SKM-1 (cell line): Measurements from ENCODE around the gene GGA3.

ENCODE experiments used
- DNase-seq: peaks from one replicate; lab custom pipeline; 2025; ENCODE audit not compliant: unreplicated experiment; lab: John Stamatoyannopoulos, UW

Gene GGA3

DNA sequence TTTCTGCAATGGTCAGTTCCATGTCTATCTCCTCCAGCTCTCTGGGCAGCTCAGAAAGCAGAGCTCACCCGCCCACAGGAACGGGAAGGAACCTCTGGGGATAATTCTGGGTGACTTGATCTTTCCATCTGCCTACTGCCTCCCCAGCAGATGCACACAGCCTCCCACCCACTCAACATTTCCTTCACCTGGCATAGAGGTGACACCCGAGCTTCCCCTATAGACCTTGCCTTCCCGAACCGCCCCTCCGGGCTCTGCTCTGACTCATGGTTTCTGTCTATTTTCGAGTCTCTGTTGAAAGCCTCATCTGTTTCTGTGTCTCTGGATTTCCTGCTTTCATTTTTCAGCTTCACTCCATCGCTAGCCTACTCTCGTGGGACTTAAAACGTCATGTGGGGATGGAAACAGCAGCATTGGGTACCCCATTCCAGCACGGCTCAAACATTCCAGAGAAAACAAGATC, 11.4 kb downstream of the GGA3 start:
- no peak for DNase-seq

DNA sequence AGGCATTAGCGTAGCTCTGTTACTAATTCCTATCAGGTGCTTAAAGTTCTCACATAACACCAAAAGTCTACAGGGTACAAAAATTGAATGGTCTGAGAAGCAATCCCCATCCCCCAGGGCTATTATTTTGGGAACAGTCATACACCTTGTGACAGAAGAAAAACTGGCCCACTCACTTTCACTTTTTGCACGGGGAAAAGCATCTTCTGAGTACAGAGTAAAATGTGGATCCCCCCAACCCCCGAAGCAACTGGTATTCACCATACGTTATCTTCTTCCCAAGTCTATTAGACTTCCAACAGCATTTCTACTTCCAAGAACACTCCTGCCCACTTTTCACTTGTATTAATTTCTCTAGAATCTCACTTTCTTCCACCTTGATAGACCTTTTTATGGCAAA, 11.8 kb downstream of the GGA3 start:
- no peak for DNase-seq

DNA sequence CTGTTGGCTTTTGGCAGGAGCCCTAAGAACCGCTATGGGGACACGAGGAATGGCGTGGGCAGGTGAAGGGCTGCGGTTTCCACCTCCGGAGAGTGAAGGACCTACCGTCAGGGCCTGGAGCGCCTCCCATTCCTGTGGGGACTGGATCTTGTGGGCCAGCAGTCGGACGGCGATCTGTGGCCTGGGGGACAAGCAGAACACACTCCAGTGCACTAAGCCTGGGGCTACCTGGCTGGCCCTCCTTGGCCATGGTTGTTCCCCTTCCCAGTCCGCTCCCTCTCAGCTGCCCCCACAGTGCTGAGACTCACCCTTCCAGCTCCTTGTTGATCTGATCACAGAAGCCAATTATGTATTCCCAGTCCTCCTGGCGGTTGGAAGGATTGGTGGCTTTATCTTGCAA, 15.0 kb downstream of the GGA3 start:
- no peak for DNase-seq

DNA sequence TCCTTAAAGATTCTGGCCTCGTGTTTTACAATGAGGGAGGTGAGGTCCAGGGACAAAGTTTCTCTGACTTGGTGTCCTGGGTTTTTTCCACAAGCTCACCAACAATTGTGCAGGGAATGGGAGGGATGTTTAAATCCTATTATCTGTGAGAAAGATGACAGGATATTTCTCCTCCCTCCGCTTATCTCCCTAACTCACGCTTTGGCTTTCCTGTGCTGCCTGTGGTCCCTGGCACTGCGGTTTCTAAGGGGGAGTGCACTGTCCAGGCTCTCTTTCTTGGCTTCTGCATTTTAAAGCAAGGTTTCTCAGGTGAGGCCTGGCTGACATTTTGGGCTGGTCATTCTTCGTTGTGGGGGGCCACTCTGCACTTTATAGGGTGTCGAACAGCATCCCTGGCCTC, 16.4 kb downstream of the GGA3 start:
- no peak for DNase-seq

DNA sequence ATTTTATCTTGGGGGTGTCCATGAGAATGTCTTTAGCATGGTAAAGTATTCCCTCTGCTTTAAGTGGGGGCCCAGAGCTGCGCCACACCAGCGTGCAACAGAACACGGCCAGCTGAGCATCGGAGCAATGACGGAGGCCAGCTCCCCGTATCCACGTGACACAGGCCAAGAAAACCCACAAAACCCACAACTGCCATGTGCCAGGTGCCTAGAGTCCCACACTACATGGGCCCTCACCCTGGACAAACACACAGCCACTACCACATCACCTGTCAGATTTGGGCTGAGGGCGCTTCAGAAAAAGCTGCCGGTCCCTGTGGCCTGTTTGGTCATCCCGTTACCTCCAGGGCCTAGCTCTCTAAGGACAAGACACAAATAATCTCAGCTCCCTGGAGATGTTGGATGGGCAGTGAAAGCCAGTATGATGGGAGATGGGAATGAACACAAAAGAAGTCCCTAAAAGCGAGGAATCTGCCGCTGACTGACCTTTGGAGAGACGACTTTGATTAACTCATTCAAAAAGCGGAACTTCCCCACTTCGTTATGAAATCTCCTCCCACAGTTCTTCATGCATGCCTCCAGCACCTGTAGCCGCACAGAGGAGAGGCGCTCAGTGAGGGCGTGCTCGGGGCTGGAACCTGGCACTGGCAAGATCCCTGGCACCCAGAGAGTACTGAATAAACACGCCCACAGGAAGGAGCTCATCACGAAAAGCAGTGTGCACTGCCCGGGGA, 17.1 kb downstream of the GGA3 start:
- DNase-seq, result peak; percentile 50

DNA sequence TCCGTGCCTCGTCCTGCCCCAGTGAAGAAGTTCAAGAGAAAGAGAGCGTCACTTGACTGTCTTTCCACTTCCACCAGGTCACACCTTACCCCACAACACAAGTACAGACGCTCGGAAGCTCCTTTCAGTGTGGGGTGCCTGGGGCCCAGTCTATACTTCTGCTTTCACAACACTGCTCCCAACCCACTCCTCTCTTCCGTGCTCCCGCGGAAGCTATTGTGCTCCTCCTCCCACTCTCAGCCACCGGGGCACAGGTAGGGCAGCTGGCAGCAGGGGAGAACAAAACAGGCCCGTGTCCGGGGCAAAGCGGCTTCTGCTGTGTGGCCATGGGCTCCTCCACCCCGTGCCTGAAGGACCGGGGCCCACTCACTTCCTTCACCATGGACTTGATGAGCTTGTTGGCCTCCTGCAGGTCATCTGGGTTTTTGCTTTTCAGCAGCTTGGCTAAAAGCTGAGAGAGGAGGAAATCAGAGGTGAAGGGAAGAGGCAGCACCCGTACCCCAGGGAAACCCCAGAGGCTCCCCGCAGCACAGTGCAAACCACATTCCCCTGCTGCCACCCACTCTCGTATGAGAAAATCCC, 18.9 kb downstream of the GGA3 start:
- DNase-seq, result no peak

DNA sequence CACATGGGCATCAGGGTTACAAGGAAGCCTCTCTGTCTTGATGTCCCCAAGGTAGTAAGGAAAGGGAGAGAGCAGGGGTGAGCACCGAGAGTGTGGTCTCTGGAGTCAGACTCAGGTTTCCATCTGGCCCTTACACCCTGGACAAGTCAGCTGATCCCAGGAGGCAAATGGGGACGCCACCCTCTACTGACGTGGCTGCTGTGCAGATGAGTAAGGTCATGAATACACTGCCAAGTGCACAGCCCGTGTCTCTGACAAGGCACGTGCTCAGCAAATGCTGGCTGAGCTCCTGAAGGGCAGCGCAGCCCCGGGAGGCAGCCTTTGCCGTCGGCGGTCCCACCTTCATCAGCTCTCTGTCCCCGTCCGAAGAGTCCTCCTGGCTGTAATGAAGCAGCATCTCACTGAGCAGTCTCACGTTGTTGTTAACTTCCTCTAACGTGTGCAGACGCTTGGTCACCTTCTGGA, 19.4 kb downstream of the GGA3 start:
- DNase-seq, result no peak

DNA sequence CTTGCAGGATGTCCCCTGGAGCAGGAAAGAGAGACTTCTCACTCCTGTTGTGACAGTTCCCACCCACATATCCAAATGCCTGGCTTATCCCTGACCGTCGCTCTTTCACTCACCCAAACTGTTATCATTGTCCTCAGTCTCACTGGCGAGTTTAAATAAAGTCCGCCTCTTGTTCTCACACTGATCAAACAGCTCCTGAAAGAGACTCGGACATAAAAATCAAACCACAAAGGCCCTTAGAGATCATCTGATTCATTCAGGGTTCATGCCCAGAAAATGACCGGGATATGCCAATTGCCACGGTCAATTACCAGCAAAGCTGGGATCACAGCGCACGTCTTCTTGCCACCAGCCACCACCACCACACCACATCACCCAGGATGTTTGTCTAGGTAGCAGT, 19.9 kb downstream of the GGA3 start:
- no peak for DNase-seq

DNA sequence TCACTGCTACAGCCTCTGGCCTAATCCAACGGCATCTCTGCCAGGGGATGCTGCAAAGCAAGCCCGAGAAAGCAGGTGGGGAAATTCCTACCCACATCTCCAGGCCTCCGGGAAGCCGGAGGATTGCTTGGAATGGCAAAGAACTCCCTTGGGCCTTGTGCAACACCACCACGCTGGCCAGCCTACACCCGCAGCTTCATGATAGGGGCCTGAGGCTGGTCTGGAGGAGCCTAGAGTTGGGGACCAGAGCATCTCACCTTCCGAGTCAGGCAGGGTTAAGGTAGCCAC, 20.3 kb downstream of the GGA3 start:
- DNase-seq, result no peak

DNA sequence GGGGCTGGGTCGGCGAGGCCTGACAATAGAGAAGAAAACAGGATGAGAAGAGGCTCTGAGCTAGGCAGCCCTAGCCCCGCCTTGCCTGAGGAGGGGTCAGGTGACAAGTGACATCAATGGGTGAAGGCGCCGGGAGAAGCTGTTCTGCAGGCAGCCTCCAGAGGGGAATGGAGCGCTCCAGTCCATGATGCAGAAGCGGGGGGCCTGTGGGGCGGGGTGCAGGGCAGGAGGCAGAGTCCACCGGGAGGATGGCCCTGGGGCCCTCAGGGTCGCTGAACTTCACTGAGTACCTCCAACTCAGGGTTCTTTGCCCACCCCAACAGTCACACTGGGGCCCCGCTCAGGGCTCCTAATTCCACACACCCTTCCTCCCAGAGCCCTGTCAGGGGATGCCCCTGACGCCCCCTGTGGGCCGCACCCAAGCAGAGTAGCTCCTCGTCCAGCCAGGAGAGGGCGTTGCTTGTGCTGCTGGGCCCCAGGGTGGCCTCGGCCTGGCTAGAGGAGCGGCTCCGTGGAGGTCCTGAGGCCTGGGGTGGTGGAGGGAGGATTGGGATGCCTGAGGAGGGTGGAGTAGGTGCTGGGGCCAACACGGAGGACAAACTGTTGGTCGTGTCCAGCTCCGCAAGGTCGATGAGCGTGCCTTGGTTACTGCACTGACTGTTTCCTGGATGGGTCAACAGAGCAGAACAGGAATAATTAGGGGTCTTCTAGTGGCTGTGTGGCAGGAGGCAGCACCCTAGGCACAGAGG, 20.8 kb downstream of the GGA3 start:
- peak; percentile 19 for DNase-seq

DNA sequence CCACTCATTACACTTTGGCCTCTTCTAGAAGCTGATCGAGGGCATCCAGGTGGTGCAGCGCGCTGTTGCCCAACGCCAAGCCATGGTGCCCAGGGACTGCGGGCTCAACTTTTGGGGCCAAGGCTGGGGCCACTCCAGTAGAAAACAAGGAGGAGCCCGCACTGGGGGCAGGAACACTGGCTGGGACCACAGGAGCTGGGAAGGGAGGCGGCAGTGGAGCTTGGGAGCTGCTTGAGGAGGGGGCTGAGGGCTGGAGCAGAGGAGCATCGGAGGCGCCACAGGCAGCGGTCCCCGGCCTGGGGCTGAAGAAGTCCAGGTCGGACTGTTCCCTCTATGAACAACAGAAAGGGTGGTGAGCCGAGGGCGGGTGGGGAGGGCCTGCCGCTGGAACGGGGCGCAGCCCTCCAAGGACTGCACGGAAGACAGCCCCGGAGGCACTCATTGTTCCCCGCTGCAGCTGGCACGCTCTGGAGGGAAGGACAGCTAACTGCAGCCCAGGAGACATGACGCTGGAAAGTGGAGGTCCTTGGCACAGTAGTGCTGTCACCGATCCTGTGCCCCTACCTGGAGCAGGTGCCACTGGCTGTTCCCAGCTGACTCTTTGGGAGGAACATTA, 21.5 kb downstream of the GGA3 start:
- no peak for DNase-seq

DNA sequence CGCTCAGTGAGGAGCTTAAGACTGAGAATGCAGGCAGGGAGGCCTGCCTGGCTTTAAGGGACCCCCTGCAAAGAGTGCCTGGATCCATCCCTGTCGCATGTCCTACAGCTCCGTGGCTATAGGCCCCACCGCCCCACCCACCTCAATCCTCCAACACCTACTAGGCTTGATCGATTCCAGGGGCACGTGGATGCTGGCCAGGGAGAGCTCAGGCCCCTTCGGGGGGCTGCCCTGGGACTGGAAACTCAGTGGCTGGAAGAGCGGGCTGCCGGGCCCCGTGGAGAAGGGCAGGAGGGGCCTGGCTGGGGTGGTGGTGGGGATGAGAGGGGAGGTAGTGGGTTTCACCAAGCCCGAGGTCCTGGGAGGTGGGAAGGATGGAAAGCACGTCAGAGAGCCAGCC, 22.2 kb downstream of the GGA3 start:
- no peak for DNase-seq

DNA sequence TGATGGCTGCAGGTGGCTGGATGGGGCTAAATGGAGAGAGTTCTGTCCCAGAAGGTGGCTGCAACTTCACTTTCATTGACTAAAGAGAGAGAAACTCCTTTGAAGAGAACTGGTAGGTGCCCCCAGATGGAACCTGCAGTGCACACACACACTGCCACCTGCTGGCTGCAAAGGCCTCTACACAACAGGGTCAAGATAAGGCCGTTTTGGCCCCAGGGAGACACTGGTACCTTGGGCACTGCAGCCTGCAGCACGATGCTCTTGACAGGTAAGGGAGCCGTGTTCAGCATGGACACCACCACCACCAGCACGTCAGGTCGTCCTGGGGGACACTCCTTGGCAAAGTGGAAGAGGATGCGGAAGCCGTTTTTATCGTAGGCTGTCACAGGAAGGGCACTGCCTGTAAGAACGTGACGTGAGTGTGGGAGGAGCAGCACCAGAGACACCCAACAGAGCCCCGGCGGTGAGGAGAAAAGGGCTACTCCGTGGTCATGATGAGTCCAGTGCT, 22.7 kb downstream of the GGA3 start:
- DNase-seq, result peak; percentile 21

DNA sequence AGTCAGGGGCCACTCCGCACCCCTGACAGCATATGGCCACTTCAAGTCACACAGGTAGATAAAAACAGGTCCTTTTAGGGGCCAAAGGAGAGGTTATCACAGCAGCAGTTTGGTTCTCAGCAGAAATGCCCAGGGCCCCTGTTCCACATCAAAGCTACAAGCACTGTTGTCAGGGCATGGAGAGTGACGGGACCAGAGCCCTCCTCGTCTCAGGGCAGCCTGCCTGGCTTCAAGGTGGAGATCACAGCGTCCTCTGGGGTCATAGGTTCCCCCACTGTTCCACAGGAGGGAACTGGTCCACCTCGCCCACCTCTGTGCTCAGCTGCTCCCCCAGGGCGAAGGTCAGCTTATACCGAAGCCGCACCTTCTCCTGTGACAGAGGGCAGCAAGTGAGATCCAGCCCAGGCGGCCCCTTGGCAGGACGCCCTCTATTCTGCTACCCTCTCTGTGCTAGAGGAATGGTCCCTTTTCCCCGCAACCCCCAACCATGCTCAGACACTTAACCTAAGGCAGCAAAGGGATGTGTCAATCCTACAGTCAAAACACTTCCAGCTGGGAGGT, 23.3 kb downstream of the GGA3 start:
- no peak for DNase-seq

DNA sequence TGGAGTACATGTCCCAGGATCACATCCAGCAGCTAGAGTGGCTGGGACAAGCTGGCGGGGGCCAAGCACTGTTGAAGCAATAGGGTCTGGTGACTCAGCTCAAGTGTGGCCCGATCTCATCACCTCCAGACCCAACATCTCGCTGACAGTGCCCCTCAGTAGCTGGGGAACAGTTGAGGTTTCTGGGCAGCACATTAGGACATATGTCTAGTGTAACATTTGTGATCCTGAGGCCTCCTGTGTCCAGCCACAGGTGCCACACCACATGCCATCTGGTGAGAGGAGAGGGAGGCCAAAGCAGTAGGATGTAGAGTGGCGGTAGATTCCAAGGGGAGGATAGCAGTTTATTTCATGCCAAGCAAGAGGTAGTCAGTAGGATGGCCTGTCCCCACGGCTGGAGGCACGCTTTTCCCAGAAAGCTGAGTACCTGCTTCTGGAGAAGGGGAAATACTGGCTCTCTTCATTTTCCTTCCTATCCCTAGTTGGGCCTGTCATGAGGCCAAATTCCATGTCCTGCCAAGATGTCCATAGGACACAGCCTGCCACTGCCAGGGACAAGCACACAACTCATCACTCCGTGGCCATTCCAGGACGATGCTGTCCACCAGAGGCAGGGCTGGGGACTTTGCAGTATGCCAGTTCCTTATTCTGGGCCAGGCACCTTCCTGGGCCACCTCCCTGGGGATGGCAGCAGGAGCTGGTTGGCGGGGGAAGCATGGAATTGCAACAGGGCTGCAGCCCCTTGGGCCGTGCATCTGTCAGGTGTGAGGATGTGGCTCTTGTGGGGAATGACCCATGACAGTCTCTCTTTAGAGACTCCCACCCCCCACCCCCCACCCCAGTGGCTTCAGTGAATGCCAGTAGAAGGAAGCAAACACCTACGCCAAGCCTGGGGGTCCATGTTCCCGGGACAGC, 24.0 kb downstream of the GGA3 start:
- DNase-seq, result no peak

DNA sequence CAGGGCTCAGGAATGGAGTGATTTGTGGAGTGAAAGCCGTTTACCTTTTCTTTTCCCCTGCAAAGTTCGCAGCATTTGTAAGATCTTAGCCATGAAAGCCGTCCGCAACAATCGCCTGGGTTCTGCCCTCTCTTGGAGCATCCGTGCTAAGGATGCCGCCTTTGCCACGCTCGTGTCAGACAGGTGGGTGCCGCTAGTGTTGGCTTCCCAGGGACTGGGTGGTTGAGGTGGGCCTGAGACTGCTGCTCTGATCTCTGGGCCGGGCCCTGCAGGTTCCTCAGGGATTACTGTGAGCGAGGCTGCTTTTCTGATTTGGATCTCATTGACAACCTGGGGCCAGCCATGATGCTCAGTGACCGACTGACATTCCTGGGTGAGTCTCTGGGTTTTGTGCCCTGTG, 28.6 kb downstream of the GGA3 start:
- no peak for DNase-seq

DNA sequence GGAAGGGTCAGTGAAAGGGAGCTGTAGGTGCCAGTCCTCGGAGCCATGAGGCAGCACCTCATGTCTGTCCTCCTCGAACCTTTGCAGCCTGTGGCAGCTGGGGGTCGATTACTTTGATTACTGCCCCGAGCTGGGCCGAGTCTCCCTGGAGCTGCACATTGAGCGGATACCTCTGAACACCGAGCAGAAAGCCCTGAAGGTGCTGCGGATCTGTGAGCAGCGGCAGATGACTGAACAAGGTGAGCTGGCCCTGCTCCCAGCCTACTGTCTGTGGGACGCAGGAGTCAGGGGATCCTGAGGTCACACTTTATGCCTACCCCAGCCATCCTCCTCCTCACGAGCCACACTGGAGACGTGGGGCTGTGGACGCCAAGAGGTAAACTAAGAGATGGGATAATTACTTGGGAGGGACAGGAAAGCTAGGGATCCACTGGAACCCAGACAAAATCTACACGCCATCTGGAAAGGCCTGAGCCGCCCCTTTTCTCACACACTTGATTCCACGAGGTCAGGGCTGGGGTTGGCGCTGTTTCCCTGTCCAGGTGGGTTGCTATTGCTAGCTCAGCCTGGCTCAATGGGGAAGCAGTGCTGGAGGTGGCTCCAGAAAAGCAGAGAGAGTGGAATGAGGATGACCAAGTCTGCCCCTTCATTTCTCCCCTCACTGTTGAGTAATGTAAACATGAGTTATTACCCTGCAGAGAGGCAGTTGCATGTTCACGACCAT, 29.5 kb downstream of the GGA3 start:
- no peak for DNase-seq

DNA sequence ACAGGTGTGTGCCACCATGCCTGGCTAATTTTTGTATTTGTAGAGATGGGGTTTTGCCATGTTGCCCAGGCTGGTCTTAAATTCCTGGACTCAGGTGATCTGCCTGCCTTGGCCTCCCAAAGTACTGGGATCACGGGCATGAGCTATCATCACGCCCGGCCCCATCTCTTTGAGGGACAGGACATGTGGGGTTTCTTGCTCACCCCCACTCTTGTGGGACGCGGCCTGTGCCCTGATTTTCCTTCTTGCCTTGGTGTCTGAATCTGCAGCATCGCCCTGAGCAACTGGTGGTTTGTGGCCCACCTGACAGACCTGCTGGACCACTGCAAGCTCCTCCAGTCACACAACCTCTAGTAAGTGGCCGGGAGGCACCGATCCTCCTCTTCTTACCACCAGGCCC, 30.3 kb downstream of the GGA3 start:
- DNase-seq, result no peak

DNA sequence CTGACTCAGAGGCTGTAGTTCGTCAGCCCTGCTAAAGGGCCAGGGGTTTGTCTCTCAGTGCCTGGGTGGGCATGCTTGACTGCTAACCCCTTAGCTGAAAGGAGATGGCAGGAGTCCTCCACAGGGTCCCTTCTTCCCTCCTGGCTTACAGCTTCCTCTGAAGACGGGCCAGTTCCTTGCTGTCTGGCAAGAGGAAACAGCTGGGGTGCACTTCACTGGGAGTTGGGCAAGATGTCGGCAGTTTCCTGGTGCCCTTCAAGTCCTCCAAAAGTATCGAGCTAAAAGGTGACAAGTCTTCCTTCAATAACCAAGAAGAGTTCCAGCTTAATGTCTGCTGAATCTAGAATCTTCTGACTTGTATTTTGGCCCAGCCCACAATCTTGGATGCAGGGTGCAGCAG, 32.6 kb downstream of the GGA3 start:
- DNase-seq, result peak; percentile 29

DNA sequence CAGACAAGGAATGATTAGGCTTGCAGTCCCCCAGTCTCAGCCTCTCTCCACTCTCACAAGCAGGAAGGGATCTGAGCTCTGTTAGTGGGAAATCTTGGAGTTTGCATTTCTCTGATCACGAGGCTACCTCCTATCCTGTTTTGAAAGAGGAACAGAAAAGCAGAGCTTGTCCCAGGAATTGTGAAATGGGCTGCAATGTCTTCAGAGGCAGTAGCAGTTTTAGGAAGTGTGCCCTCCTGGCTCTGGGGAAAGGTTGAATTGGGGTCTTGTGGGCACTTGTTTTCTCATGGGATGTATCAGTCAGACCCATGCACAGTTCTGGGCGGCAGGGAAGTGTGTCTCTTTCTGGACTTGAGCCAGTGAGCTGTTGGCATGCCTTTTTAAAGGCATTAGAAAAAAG, 33.1 kb downstream of the GGA3 start:
- DNase-seq, result peak; percentile 70
